Skin epidermis (tissue), 12 donors: ENCODE data around the gene ZNF438.
"Not testable (repeated sequence)": the region's sequence is repeated elsewhere in the genome, so short reads cannot be mapped to it uniquely, and the experiment has no call there.

Experiments
- H3K27ac ChIP-seq, 21 experiments: fragments of 200-600 bp; sonication (generic) in 11 of 21; one replicate each; pipeline ENCODE4 v1.5.0; 2020; ENCODE audit warnings: mild to moderate bottlenecking in 3 of 21, inconsistent platforms in 2 of 21, moderate library complexity in 2 of 21
- H3K4me3 ChIP-seq, 7 experiments: fragments of 200-600 bp; sonication (generic) in 2 of 7; one replicate each; pipeline ENCODE4 v1.5.0; 2020; ENCODE audit warnings: inconsistent platforms in 2 of 7, mild to moderate bottlenecking in 2 of 7, moderate library complexity in 1 of 7

ZNF438 gene

DNA sequence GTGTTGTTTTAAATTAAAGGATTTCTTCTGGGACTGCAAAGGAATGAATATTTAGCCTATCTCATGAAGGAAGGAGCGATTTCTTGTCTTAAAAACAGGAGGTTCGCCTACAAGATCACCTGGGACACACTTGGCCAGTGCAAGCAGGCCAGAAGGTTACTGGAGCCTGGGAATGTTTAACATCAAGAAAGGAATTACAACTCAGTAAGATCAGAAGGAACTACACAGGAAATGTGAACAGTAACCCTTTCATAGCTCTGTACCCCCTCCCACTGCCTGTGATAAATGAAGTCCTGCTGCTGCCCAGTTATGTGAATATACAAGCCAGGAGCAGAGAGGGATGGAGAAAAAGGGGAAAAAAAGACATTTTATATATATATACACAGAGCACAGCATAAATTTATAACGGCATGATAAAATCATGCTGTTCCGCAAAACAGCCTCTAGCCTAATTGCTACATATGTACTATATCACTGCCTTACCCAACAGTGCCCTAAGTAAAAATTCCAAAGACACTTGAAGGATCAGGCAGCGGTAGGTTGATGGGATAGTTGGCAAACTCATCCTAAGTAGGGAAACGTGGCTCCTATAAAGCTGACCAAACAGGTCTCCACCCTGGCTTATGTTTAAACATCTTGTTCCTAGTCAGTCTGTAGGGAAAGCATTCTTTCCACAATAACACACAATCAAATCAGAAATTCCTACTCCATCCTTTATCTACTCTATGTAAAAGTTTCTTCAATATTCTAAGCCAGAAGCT lies 63.8 kb downstream of the ZNF438 start:
- H3K27ac ChIP-seq: peak overlapping the region in 1 of 21 experiments; percentile 8

DNA sequence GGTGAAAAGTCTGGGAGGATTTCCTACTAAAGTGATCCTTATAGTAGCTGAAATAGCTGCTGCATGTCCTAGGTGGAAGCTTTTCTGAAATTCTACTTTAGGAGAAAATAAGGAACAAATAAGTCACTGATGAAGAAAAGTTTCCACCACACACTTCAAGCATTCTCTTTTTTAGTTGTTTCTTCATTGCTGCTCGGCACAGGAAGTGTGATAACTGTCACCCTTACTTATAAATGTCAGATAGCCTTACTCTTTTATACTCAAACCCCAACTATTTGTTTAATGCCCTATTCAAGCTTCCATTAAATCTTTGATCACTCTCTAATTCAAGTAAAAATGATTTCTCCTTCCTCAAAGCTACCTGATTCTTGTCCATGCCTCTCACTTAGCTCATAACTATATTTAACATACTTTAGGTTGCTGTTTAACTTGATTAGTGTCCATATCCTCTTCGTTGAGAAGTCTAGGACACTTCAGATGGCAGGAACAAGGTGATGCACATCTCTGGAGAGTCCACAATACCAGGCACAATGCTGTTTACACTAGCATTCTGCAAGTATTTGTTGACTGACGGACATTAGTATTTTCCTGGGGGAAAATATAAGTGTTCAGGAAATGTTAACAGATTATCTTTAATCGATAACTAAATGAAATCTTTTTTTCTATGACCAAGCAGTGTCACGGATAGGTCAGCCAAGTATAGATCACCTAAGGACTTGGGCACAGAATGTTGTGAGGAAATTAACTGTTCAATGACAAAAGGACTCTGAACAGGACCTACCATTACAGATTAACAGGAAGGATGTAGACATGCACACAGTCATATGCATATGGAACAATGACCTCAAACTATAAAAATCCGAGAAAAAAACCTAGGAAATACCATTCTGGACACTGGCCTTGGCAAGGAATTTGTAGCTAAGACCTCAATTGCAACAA lies 67.4 kb downstream of the ZNF438 start:
- Histone ChIP-seq H3K4me3 (no peak overlapping the region), H3K27ac (peak overlapping the region in 1 of 21 experiments; percentile 54)

More for the DNA sequence above, 63.8 kb downstream of the ZNF438 start:
- no peak overlapping the region for H3K4me3 ChIP-seq

DNA sequence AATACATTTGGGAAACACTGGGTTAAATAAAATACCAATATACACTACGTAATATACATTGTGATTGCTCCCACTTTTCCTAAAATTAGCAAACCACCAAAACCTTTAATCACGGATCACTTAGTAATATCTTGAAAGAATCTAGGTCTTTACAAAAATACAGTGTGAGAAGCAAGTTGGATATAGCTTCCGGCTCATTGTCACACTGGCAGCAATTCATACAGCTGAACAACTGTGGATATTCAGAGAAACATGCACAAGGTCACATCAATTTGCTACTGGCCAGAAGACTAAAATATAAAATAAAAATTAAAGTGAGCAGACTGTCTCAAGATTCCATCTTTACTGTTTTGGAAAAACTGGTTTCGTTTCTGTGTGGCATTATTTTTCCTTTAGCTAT lies 69.1 kb downstream of the ZNF438 start:
- H3K27ac ChIP-seq: no peak overlapping the region
- H3K4me3 ChIP-seq: no peak overlapping the region

DNA sequence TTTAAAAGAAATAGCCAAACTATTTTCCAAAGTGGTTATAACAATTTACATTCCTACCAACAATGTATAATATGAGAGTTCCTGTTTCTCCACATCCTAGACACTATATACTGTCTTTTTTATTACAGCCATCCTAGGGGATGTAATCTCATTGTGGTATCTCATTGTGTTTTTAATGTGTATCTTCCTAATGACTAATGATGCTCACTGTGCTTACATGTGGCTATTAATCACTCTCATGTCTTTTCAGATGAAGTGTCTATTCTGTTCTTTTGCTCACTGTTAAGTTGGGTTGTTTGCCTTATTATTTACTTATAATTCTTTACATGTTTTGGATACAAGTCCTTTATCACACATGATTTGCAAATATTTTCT lies 71.8 kb downstream of the ZNF438 start:
- Histone ChIP-seq H3K27ac (no peak overlapping the region), H3K4me3 (no peak overlapping the region)

DNA sequence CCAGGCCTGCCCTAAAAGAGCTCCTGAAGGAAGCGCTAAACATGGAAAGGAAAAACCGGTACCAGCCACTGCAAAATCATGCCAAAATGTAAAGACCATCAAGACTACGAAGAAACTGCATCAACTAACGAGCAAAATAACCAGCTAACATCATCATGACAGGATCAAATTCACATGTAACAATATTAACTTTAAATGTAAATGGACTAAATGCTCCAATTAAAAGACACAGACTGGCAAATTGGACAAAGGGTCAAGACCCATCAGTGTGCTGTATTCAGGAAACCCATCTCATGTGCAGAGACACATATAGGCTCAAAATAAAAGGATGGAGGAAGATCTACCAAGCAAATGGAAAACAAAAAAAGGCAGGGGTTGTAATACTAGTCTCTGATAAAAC lies 82.4 kb downstream of the ZNF438 start:
- H3K27ac ChIP-seq, H3K4me3 ChIP-seq: not testable (repeated sequence)

DNA sequence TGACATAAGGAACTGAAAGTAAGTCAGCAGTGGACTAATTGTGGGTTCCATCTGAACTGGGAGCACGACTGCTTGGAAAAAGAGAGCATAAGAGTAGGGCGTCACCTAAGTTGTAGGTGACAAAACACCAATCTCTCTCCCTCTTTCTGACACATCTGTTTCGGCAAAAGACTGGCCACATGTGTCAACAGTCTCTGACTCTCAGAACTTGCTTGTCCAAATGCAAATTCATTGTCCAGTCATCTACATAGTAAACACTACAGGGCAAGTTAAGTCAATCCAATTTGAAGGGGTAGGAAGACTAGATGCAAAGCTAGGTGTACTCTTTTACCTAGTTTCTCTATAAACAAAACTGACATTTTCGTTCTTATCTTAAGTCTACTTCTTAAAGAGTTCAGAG lies 87.7 kb downstream of the ZNF438 start:
- no peak overlapping the region for H3K27ac ChIP-seq
- H3K4me3 ChIP-seq: no peak overlapping the region

DNA sequence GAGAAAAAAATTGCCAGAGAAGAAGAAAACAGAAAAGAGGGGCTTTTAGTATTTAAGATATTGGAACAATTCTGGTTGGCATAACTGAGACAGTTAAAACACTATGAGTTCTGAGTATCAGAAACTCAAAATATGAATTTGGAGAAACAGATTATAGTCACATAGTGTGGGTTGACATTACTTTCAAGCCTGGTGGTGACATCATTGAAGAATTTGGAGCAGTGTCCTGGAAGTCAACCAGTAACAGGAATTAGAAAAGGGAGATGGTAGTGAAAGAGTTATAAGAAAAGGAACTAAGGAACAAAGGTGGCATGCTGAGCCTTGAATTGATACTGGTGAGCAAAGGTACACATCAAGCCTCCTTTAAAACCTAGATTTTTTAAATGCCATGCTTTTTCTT lies 88.2 kb downstream of the ZNF438 start:
- Histone ChIP-seq H3K27ac (no peak overlapping the region), H3K4me3 (no peak overlapping the region)

DNA sequence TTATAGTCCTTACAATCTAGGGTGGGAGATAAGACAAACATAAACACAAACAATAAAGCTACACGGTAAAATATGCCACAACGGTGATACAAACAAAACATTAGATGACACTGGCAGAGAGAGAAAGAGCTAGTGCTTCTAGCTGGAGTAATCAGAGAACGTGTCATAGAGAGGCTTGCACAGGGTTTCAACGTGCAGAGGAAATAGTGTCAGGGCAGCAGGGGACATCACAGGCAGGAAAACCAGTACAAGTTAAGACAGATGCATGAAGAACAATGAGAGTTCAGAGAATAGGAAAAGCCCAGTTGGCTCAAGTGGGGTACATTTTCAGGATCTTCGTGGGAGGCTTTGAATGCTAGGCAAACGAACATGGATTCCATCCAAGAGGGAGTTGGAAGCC lies 91.4 kb downstream of the ZNF438 start:
- no peak overlapping the region for H3K4me3 ChIP-seq
- no peak overlapping the region for H3K27ac ChIP-seq

DNA sequence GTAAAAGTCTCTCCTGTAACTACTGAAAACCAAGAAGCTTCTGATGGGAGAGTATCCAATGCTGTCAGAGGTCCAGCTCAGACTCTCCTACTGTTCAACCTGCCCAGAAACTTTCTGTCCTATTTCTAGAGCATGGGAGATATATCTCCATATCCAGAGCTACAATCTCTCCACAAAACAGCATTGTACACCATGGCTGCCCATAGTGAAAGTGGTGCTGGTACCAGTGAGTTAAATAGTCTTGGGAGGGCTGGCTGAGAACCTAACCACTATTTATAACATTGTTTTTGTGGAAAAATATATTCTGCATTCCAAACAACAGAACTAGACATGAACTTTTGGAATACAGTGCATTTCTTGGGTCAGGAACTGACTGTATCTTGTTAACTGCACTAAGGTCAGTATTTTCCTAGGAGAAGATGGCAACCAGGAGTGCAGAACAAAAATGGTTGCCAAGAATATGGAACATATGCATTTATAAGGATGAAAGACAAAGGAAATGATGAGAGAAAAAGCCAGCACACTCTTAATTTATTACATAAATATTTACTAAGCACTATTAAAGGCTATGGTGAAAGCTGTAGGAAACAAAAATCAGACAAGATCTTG lies 91.9 kb downstream of the ZNF438 start:
- no peak overlapping the region for H3K4me3 ChIP-seq
- no peak overlapping the region for H3K27ac ChIP-seq

DNA sequence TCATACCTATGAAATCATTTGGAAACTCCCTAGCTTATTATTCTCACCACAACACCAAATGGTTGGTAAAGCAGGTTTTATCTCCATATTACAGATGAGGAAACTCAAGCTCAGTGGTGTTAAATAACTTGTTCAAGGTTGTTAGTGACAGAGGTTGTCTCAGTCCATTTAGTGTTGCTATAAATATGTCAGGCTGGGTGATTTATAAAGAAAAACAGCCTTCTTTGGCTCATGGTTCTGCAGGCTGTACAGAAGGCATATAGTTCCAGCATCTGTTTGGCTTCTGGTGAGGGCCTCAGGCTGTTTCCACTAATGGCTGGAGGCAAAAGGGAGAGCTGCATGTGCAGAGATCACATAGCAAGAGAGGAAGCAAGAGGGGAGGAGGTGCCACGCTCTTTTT lies 96.6 kb downstream of the ZNF438 start:
- H3K4me3 ChIP-seq: no peak overlapping the region
- no peak overlapping the region for H3K27ac ChIP-seq

DNA sequence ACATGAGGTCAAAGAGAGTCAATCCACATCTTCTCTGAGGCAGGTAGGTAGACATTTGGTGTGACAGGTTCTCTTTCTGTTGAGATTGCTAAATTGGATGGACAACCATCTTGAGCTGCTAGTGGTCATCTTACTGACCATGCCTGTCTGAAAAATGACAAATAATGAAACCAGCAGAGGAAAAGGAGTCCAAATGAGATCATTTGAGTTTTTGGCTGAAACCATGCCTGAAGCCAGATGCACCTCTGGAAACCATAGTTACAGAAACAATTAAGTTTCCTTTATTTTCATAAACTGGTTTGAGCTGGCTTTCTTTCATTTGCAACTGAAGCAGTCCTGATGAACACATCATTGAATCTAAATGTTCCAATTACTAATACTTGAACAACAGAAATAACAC lies 100.6 kb downstream of the ZNF438 start:
- H3K4me3 ChIP-seq: no peak overlapping the region
- H3K27ac ChIP-seq: no peak overlapping the region

DNA sequence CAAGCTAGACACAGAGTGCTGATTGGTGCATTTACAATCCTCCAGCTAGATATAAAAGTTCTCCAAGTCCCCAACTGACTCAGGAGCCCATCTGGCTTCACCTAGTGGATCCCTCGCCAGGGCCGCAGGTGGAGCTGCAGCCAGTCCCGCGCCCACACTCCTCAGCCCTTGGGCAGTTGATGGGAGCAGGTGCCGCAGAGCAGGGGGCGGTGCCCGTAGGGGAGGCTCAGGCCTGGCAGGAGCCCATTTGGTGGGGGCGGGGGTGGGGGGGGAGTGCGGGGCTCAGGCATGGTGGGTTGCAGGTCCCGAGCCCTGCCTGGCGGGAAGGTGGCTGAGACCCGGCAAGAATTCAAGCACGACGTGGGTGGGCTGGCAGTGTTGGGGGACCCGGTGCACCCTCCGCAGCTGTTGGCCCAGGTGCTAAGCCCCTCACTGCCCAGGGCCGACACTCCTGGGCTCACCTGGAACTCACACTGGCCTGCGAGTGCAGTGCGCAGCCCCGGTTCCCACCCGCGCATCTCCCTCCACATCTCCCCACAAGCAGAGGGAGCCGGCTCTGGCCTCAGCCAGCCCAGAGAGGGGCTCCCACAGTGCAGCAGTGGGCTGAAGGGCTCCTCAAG lies 101.7 kb downstream of the ZNF438 start:
- H3K4me3 ChIP-seq: no peak overlapping the region
- H3K27ac ChIP-seq: no peak overlapping the region

DNA sequence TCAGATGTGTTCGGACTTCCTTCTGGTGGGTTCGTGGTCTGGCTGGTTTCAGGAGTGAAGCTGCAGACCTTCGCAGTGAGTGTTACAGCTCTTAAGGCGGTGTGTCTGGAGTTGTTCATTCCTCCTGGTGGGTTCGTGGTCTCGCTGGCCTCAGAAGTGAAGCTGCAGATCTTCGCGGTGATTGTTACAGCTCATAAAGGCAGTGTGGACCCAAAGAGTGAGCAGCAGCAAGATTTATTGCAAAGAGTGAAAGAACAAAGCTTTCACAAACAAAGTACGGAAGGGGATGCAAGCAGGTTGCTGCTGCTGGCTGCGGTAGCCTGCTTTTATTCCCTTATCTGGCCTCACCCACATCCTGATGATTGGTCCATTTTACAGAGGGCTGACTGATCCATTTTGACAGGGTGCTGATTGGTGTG lies 102.3 kb downstream of the ZNF438 start:
- not testable (repeated sequence) for H3K27ac ChIP-seq, H3K4me3 ChIP-seq

DNA sequence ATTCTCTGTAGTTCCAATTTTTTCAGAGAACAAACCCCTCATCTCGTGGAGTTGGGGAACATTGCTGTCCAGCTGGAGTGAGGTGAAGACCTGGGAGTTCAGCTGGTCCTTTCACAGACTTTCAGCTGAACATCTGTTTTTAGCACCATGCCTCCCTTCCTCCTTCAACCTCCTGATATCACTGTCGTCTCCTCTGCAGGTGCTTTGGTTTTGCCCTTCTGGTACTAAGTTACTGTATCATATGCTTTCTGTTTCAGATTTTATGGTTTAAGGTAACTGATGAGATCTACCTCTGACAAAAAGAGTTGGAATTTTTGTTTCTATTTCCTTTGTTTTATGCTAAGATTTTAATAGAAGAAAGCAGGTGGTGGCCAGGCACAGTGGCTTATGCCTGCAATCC lies 102.9 kb downstream of the ZNF438 start:
- no peak overlapping the region for H3K27ac ChIP-seq

DNA sequence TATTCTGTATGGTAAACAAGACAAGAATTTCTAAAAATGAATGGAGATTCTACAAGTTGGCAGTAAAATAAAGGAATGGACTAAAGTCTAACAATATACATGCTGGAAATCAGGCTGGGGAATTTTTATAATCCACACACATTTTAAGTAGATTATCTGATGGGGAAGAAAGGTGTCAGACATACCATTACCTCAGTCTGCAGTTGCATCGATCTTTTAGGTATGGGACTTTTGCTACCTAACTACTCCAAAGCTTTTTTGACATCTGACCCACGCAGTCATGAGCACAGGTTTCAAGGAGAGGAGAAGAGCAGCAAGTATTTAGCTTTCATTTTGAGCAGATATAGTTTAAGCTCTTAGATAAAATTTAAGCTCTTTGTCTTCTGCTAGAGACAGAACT lies 113.0 kb downstream of the ZNF438 start:
- H3K27ac ChIP-seq: no peak overlapping the region
- no peak overlapping the region for H3K4me3 ChIP-seq

More for the DNA sequence above, 102.9 kb downstream of the ZNF438 start:
- no peak overlapping the region for H3K4me3 ChIP-seq

DNA sequence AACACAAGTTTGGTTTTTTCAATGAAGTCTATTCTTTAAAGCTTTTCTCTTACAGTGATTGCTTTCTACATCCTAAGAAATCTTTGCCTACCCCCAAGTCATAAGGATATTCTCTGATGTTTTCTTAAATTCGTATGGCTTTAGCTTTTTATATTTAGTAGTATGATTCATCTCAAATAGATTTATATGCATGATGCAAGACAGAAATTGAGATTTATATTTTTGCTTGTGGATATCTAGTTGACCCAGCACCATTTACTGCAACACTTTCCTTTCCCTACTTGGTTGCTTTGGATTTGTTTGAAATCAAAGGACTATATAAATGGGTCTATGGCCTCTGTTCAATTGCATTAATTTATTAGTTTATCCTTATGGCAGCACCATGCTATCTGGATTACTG lies 113.9 kb downstream of the ZNF438 start:
- Histone ChIP-seq H3K27ac (no peak overlapping the region), H3K4me3 (no peak overlapping the region)

DNA sequence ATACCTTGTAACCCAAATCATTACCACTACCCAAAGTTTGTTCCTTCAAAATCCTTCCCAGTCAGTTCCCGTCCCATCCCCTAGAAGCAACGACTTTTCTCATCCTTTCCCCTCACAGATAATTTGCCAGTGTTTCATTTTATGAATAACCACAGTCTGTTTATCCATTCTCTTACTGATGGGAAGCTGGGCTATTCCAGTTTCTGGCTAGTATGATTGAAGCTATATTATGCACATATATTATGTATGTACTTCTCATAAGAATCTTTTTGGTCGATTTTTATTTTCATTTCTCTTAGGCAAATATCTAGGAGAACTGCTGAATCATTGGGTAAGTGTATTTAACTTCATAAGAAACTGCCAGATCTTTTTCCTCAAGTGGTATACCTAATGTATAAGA lies 114.6 kb downstream of the ZNF438 start:
- no peak overlapping the region for H3K27ac ChIP-seq
- H3K4me3 ChIP-seq: no peak overlapping the region

DNA sequence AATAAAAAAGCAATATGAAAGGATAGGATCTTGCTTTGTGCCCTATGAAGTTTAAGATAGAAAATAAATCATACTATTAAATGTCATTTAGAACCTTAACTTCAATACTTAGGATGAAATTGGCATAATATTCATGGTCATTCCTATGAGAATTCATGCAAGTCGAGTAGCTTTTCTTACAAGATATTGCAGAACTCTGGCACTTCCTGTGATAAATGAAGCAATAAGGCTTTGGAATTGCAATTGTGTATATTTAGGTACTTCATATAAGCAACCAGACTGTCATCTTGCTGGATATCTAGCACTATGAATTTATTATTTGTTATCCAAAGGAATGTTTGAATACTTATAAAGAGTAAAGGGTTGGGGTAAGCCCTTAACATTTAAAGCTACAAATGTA lies 116.5 kb downstream of the ZNF438 start:
- no peak overlapping the region for H3K27ac ChIP-seq
- H3K4me3 ChIP-seq: no peak overlapping the region

DNA sequence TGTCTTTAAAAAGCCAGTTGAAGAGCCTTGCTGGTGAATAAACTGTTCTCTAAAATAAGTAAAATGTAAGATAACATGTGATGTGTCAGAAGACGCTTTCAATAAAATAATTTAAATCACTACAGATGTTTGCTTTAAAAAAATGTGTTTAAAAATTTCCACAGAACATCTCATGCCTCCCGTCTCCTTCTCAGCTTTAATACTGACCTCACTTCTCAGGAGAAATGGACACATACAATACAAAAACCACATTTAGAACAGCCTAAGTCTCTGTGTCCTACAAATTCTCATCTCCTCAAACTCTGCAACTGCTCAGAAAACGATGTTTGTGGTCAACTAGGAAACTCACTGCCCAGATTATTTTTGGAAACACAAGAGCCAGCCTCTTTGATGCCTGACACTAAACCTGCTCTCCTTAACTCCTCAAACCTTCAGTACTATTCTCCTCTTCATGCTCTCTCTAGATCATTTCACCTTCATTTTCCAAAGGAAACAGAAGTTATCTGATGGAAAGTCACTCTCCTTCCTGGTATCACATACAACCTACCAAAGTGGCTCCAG lies 120.3 kb downstream of the ZNF438 start:
- Histone ChIP-seq H3K4me3 (no peak overlapping the region), H3K27ac (peak overlapping the region in 5 of 21 experiments; percentile 6 to 55 (median 24))
